GM18498 (cell line): Measurements from ENCODE around the gene DLG1.
"Not testable (repeated sequence)": the region's sequence is repeated elsewhere in the genome, so short reads cannot be mapped to it uniquely, and the experiment has no call there.

Experiments used
- ATAC-seq: cut with Tn5 transposase; IDR thresholded peaks from one replicate; pipeline ENCODE4 v1.9.1; 2021; ENCODE audit warnings: mild to moderate bottlenecking, moderate library complexity; ENCODE audit not compliant: unreplicated experiment

DLG1 gene

DNA sequence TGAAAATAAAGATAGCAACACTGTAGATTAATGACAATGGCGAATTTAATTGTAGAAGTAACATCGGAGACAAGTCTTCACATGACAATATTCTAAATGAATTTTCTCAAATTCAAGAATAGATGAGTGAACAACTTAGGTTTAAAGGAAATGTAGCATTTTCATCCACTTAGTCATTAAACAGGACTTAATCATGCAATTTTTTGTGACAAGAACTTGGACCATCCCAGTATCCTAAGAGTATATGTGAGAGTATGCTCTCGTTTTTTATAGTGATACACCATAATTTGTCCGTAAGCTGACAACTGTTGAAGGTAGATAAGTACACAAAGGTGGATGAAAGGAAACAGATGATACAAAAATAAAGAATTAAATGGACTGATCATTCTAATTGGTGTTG is 81.5 kb downstream of the DLG1 start:
- ATAC-seq = no peak

DNA sequence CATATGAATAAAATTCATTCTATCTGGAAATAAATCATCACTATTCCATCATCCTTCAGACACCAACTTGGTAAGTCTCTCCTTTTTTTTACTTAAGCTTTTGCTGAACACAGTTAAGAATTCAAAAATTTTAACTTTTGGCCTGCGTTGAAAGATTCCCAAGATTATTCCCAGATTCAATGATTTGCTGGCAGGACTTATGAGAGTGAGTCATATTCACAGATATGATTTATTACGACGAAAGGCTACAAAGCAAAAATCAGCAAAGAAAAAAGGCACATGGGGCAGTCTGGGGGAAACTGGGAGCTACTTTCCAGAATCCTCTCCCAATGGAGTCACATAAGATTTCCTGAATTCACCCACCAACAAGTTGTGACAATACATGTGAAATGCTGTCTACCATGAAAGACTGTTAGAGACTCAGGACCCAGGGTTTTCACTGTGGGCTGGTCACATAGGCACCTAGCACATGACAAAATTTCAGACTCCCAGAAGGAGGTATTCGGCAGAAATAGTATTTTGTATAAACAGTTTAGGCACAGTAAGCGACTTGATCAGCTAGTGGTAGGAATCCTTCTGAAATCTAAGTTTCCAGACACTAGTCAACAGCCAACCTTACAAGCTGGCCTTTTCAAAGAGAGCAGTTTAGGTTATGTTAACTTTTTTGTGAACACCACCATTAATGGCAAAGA is 82.1 kb downstream of the DLG1 start:
- ATAC-seq = no peak

DNA sequence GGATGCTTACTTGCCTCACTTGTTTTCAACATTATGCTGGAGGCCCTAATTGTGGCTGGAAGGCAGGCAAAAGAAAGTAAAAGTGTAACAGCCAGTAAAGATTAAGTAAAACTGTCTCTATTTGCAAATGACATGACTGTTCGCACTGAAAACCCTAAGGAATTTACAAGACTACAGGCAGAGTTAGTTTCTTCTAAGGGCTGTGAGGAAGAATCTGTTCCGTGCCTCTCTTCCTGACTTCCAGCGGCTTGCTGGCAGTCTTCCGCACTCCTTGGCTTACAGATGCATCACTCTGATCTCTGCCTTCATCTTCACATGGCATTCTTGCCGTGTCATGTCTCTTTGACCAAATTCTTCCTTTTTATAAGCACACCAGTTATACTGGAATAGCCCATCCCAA is 86.1 kb downstream of the DLG1 start:
- no peak for ATAC-seq

DNA sequence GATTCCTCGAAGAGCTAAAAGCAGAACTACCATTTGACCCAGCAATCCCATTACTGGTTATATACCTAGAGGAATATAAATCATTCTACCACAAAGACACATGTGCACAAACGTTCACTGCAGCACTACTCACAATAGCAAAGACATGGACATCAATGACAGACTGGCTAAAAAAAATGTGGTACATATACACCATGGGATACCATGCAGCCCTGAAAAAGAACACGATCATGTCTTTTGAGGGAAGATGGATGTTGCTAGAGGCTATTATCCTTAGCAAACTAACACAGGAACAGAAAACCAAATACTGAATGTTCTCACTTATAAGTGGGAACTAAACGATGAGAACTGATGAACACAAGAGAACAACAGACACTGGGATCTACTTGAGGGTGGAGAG is 86.7 kb downstream of the DLG1 start:
- not testable (repeated sequence) for ATAC-seq

DNA sequence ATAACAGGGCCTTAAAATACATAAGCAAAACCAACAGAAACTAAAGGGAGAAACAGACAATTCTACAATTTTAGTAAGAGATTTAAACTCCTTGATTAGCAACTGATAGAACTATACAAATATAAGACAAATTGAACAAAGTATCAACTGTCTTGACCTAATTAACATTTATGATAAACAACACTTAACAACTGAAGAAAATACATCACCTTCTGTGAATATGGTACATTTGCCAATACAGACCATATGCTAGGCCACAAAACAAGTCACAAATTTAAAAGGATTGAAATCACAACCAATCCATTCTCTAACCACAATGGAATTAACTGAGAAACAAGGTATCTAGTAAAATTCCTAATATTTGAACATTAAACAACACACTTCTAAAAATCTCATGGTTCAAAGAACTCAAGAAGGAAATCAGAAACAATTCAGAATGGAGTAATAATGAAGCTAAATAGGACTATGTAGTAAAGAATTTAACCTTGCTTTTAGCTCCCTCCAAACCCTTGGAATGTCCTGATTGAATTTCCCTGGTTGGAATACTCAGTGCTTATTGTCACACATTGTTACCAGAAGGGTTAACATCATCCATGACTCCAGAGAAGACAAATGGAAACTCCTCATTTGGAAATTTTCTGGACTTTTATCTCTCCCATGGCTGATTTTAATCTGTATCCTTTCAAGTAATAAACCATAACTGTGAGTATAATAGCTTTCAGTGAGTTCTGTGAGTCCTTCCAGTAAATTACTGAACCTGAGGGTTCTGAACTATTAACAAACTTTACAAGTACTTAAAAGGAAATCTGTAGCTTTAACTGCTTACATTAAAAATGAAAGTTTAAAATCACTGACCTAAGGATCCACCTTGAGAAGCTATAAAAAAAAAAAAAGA is 88.8 kb downstream of the DLG1 start:
- no peak for ATAC-seq

DNA sequence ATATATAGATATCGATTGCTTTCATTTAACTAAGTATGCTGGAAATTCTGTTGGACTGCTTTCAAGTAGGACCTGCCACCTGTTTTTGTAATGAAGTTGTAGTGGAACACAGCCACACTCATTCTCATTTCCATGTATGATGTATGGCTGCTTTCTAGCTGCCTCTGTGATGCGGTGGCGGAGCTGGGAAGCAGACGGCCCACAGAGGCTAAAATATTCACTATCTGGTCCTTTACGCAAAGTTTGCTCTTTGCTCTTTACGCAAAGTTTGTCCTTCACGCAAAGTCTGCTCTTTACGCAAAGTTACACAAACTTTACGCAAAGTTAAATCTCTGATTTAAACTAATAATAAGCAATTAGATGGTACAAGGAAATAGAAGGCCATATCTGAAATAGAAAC is 91.5 kb downstream of the DLG1 start:
- no peak for ATAC-seq

DNA sequence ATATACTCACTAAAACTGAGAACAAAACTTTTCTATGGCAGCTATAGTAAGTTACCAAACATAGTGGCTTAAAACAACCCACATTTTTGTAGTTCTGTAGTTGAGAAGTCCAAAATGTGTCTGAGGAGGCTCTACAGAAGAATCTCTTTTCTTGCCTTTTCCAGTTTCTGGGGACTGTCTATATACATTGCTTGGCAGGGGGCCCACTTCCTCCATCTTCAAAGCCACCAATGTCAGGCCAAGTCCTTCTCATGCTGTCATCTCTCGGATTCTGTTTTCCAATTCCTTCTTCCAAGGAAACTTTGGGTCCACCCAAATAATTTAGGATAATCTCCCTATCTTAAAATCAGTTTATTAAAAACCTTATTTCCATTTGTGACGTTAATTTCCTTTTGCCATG is 92.7 kb downstream of the DLG1 start:
- no peak for ATAC-seq

DNA sequence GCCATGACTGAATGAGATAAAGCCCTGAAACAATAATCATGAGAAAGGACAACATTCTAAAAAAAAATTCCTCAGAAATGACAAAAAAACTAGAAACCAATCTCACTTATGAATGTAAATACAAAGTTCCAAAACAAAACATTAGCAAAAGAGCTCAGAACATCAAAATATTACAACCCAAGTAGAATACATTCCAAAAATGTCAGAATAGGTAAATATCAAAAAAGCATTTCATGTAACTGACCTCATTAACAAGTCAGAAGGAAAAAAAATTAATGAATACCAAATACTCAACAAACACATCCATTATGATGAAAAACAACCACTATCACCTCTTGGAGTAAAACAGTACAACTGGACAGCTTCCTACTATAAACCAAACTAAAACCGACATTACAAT is 93.1 kb downstream of the DLG1 start:
- no peak for ATAC-seq

DNA sequence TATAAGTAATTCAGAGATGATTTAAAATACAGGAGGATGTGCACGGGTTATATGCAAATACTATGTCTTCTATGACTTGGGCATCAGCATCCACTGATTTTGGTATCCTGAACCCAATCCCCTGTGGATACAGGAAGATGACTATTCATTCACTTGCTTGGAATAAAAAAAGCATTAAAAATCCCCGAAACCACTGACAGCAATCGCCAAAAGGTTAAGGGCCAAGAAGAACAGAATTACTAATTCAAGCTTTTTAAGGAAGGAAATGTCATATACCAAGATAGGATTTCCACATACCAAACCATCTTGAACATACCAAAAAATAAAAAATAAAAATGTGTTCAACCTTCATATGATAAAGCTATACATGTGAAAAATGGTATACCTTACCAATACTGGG is 93.7 kb downstream of the DLG1 start:
- ATAC-seq = no peak

DNA sequence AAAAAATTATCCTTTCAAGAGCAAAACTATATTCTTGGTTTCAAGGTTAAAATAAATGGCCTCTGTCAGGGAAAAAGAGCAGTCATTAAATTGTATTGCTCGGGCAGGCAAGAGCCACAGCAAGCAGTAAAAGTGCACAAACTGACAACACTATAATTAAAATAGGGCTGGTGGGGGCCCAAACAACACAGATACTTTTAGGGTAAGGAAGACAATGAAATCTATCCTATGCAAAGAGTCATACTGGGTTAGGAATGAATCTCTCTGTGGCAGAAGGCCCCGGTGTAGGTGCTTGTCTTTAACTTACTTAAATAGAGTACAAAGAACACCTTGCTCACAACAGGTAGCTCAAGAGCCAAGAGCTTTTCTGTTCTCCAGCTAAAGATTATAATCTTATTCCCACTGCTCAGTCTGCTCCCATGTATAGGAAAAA is 94.7 kb downstream of the DLG1 start:
- no peak for ATAC-seq

DNA sequence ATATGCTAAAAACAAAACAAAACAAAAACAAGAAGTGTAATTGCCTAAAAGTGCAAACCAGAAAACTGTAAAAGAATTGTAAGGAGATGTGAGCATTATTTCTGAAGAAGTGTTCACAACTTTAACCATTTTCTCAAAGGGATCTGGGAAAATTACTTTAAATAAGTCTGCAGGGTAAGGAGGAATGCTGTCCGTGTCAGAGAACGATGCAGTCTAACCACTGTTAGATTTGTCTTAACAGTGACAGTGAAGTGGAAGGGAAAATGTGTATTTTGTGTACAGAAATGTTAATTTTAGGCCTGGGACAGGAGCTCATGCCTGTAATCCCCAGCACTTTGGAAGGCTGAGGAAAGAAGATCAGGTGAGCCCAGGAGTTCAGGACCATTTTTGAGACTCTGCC is 95.7 kb downstream of the DLG1 start:
- no peak for ATAC-seq

DNA sequence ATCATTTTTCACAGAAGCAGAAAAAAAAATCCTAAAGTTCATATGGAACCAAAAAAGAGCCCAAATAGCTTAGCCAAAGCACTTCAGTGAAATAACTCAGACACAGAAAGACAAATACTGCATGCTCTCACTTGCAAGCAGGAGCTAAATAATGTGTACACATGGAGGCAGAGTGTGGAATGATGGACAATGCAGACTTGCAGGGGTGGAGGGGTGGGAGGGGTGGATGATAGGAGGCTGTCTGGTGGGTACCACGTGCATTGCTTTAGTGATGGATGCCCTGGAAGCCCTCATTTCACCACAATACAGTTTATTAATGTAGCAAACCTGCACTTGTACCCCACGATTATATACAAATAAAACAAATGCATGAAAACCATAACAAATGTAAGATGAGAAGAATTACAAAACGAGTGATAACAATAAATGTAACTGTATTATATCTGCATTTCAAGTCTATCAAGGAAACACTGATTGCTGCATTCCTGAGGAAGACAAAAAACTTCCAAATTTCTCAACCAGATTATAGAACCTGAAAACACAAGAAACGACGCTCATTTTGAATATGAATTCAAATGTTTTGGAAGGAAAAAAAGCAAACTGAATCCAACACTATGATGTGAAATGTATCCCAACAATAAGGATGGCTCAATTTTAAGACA is 96.5 kb downstream of the DLG1 start:
- no peak for ATAC-seq

DNA sequence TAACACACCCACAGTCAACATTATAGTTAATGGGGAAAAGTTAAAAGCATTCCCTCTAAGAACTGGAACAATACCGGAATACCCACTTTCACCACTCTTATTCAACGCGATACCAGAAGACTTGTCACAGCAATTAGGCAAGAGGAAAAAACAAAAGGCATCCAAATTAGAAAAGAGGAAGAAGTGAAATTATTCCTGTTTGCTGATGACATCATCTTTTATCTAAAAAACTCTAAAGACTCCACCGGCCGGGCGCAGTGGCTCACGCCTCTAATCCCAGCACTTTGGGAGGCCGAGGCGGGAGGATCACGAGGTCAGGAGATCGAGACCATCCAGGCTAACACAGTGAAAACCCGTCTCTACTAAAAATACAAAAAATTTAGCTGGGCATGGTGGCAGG is 97.6 kb downstream of the DLG1 start:
- ATAC-seq = not testable (repeated sequence)

DNA sequence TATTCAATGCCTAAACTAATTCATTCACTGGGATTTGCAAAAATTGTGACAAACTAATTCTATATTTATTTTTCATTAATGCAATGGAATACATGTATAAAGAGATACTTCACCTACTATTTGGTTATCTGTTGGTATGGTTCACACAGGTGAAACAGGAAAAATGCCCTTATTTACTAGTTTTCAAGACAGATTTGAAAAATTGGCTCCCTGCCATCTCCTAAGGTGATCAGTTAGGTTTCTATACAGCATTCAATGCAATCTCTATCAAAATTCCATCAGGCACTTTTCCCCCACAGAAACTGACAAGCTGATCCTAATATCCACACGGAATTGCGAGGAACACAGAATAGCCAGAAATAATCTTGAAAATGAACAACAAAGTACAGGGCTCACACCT is 101.1 kb downstream of the DLG1 start:
- no peak for ATAC-seq

DNA sequence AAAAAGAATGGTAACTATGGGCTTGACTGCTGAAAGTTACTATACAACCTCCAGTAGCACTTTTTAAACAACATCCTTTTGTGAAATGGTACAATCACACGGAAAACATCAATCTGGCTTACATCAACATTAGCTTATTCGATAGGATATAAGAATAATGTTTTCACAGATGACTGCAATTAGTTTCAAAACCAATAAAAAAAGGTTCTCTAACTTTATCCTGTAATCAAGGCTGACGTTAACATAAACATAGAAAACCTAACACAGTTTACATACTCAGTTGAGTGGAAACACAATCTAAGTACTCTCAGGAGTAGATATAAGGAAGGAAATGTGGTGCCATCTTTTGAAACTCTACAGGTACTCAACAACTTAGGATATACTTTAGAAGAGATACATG is 102.2 kb downstream of the DLG1 start:
- no peak for ATAC-seq

DNA sequence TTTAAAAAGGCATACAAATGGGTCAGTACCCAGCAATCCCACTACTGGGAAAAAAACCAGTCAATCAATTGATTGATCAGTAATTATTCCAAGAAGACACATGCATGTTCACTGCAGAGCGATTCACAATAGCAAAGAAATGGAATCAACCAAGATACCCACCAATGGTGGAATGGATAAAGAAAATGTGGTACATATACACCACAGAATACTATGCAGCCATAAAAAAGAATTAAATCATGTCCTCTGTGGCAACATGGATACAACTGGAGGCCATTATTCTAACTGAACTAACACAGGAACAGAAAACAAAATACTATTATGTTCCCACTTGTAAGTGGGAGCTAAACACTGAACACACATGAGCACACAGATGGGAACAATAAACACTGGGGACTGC is 103.1 kb downstream of the DLG1 start:
- no peak for ATAC-seq

DNA sequence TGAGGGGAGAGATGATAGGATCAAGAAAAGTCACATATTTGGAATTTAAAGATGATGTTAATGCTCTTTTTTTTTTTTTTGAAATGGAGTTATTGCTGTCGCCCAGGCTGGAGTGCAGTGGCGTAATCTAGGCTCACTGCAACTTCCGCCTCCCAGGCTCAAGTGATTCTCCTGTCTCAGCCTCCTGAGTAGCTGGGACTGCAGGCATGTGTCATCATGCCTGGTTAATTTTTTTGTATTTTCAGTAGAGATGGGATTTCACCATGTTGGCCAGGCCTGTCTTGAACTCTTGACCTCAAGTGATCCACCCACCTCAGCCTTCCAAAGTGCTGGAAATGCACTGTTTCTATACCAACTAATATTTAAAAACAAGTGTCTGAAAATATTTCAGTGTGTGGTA is 104.7 kb downstream of the DLG1 start:
- ATAC-seq = not testable (repeated sequence)

DNA sequence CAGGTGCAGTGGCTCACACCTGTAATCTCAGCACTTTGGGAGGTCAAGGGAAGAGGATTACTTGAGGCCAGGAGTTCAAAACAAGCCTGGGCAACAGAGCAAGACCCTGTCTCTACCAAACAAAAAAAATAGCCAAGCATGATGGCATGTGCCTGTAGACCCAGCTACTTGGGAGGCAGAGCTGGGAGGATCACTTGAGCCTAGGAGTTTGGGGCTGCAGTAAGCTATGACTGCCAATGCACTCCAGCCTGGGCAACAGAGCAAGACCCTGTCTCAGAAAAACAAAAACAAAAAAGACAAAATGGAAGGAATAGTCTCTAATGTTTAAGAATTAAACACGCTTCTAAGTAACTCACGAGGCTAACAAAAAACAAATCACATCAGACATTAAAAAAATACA is 106.5 kb downstream of the DLG1 start:
- no peak for ATAC-seq

DNA sequence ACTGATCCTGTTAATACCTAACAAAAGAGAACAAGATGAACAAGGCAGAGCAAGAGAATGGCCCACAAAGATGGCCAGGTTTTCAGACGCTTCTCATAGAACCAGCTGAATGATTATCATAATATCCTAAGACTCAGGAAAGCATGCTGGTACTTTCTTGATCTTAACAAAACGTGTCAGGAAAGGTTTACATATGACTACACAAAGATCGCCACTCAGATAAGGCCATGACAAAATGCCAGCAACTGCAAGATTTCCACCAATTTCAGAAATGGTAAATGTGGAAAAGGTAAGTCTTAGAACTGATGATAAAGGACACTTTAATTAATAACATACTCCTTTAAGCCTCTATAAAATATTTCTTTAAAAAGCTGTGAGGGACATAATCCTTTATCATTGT is 108.8 kb downstream of the DLG1 start:
- ATAC-seq = no peak

DNA sequence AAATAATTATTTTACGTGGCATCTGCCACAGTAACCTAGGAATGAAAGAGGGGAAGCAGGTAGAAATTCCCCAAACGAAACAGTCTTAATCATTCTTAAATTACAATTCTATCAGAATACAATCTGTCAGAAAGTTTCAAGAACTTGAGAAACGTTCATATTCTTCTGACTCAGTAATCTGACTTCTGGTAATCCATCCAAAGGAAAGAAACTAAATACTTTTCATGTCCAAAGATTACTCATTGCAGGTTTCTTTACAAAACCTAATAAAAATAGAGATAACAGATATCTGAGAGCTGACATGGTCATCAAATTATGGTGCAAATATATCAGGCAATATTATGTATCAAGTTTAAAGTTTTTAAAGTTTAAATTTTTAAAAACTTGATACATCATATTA is 109.4 kb downstream of the DLG1 start:
- no peak for ATAC-seq

DNA sequence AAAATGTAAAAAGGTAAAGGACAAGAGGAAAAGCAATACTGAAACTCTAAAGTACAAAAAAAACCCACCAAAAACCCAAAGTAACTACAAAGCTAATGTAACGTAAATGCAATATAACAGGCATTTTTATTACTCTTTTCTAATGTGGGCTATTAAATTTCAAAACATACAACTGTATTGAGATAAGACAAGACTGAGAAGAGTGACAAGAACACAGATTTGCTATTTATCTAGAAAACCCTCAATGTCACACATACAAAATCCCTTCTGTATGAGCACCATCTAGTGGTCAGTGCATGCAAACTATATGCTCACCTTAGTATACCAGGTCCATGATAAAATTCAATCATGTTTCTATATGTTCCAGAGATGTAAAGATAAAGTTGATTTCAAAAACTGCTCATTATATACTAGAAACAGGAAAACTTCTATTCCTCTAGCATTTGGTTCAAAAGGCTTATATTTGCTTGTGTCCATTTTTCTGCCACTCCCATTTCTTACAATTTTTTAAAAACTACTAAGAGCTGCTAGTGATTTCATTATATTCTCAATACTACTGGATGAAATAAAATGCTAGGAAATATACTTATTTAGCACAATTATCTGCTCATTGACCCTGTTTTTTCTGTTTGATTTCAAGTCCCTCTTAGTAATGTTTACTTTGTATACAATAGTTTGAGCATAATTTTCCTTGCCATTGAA is 111.4 kb downstream of the DLG1 start:
- ATAC-seq = peak; percentile 51
